ENCODE results near the gene NOS3. TPM values are rescaled to one million over a fixed set of nuclear protein-coding genes. Genes with fewer than 3 reads are reported as not detected.

Gene NOS3
- total RNA-seq, 2 donors from 2014 or later = 2.7 to 5.4 TPM

DNA sequence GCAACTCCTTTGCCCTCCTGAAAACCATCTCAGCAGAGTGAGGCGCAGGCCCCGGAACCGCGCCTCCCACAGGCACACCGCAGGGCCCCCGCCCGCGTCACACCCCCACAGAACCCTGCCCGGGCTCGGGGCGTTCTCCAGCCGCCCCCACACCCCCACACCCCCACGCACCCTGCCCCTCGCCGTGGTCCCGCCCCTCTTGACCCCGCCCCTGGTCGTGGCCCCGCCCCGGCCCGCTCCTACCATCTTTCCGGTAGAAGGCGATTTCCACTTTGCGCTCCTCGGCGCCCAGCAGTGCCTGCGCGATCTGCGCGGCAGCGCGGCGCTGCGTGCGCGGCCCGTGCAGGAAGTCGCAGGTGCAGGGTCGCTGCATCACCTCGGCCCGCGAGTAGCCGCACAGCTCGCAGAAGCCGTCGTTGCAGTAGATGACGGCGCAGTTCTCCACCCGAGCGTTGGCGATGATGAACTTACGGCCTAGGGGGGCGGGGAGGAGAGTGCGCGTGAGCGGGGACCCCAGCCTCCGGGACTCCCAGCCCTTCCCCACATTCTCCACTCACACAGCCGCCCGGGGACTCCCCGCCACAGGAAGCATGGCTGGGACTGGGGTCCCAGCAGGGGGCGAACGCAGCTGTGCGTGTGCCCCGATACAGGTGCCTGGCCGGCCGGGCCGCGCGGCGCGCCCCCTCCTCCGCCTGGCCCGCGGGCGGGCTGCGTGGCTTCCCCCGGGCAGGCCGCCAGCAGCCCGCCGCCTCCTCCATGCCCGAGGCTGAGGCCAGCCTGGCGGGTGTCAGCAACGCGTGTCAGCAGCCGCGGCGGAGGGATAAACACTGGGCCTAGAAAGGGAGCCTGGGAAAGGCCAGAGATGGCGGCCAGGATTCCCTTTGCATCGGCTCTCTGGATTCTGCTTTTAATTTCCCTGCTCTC, 16.1 kb upstream of the NOS3 start:
- DNase-seq (peak; percentile 66 to 83), ATAC-seq (peak; percentile 74)
- intact Hi-C loops (cut with DNase I, micrococcal nuclease) = no loop called here

- peak; percentile 47 to 49 for DNase-seq
- ATAC-seq = peak; percentile 7
- intact Hi-C loops (cut with DNase I, micrococcal nuclease) = no loop called here
Measured at GRCh38 chr7:150975536-150976319, 15.1 kb upstream of the NOS3 start.

- DNase-seq = peak in 1 of 2 donors; percentile 61
- ATAC-seq = no peak
- intact Hi-C loops (cut with DNase I, micrococcal nuclease) = no loop called here
Measured at GRCh38 chr7:150976529-150977381, 14.1 kb upstream of the NOS3 start.

- ATAC-seq (no peak), DNase-seq (no peak)
- intact Hi-C loops (cut with DNase I, micrococcal nuclease) = no loop called here
Measured at GRCh38 chr7:150977382-150978125, 13.3 kb upstream of the NOS3 start.

DNA sequence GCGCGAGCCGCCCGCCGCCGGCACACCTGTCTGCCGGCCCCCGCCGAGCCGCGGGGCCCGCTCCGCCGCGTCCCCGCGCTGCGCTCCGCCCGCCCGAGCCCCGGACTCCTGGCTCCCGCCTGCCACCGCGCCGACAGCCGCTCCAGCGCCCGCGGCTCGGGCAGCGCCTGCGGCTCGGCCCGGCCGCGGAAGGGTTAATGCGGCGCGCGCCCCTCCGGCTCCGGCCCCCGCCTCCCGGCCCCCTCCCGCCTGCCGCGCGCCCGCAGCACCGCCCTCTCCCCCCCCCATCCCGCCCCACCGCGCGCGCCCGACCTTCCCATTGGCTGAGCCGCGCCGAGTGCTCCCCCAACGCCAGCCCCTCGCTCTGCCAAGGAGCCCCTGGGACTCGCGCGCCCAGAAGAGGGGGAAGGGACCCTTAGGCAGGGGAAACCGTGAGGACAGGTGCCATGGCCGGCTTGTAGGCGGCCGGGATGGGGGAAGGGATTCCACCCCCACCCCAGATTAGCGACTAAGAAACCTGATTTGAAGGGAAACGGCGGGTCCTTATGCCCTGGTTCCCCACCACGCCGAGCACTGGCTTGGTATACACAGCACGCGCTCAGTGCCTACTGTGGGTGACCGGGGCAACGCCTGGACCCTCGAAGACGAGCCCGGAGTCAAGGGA, 12.6 kb upstream of the NOS3 start, which contains the start of gene KCNH2:
KCNH2 (minus strand) TSS at position 196 of the 664 bp plus-strand sequence. CDS start 408 bp downstream, outside the sequence.
- no peak for ATAC-seq
- intact Hi-C loops (cut with DNase I, micrococcal nuclease) = no loop called here
- peak; percentile 48 to 66 for DNase-seq

GRCh38 chr7:150979713-150980390, 11.0 kb upstream of the NOS3 start:
- peak; percentile 15 for ATAC-seq
- DNase-seq = peak; percentile 34 to 74
- intact Hi-C loops (cut with DNase I, micrococcal nuclease) = loop anchor here (10.0 kb wide), 2 partner anchors 85 to 195 kb away; no protein-coding TSS in a partner anchor

DNA sequence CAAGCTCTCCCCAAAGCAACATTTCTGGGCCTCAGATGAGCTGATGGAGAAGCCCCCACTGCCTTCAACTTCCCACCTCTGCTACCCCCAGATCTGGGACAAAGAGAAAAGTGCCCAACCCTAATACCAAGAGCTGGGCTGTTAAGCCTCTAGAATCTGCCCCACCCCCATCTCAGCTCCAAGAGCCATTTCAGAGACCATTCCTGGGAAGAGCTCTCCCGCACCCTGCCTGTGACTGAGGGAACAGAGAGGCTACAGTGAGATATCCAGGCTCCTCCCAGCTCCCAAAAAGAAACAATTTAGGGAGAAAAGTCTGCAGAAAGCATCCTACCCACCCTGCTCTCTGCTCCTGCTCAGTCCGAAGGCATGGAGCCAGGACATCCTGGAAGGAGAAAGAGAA, 10.2 kb upstream of the NOS3 start:
- intact Hi-C loops (cut with DNase I, micrococcal nuclease) = loop anchor here (10.0 kb wide), 2 partner anchors 86 to 196 kb away; no protein-coding TSS in a partner anchor
- ATAC-seq = no peak
- DNase-seq = no peak

- intact Hi-C loops (cut with DNase I, micrococcal nuclease) = loop anchor here (10.0 kb wide), 2 partner anchors 87 to 197 kb away; no protein-coding TSS in a partner anchor
- no peak for ATAC-seq
- DNase-seq = no peak
Measured at GRCh38 chr7:150981644-150982043, 9.2 kb upstream of the NOS3 start.

DNA sequence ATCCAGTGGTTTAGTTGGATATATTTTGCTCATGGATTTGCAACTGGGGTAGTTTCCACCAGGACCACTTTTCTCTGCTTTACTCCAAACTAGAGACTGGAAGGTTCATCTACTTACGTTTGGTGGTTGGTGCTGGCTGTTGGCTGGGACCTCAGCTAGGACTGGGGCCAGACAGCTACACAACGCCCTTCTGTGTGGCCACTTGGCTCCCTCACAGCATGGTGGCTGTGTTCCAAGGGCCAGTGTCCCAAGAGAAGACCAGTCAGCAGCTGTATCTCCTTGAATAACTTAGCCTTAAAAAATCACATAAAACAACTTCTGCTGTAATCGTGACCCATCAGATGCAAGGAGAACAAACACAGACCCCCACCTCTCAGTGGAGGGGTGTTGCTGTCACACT, 8.5 kb upstream of the NOS3 start:
- ATAC-seq (no peak), DNase-seq (no peak)
- intact Hi-C loops (cut with DNase I, micrococcal nuclease) = loop anchor here (10.0 kb wide), 2 partner anchors 88 to 198 kb away; no protein-coding TSS in a partner anchor

- intact Hi-C loops (cut with DNase I, micrococcal nuclease) = loop anchor here (10.0 kb wide), 2 partner anchors 89 to 199 kb away; no protein-coding TSS in a partner anchor
- DNase-seq (peak in 1 of 2 donors; percentile 32), ATAC-seq (peak; percentile 31)
Measured at GRCh38 chr7:150983893-150984368, 6.9 kb upstream of the NOS3 start.

DNA sequence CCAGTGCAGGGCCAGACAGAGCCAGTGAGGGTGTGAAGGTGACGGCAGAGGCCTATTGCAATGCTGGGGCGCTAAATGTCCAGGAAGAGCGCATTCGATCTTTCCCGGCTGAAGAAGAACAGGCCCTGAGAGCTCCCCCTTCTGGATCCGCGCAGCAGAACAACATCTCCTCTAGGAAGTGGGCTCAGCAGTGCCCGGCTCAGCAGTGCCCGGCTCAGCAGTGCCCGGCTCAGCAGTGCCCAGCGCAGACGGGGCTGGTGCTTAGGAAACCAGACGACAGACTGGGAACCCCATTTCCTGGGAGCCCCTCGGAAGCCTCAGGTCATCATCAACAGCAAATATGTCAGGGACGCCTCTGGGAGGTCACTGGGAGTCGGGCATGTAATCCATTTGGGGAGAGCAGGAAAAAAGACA, 4.7 kb upstream of the NOS3 start:
- ATAC-seq (peak; percentile 75), DNase-seq (peak; percentile 58 to 77)
- intact Hi-C loops (cut with DNase I, micrococcal nuclease) = loop anchor here (2.0 to 10.0 kb wide), 3 partner anchors 87 to 201 kb away; no protein-coding TSS in a partner anchor

DNA sequence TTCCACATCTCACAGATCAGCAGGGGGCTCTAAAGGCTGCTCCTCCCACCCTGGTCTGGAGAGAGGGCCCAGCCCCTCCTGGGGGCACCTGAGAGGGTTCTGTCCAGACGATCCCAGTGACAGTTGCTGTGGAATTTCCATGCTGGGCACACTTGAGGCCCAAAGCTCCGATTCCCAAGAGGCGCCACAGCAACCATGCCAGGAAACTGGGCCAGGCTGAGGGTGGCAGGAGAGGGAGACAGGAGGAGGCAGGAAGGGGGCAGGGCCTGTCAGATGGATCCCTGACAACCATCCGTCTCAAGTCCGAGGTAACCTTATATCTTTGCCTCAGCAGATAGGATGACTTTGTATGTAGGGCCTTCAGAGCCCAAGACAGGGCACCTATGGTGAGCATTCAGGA, 4.3 kb upstream of the NOS3 start:
- intact Hi-C loops (cut with DNase I, micrococcal nuclease) = loop anchor here (2.0 to 10.0 kb wide), 3 partner anchors 88 to 202 kb away; no protein-coding TSS in a partner anchor
- ATAC-seq = no peak

DNA sequence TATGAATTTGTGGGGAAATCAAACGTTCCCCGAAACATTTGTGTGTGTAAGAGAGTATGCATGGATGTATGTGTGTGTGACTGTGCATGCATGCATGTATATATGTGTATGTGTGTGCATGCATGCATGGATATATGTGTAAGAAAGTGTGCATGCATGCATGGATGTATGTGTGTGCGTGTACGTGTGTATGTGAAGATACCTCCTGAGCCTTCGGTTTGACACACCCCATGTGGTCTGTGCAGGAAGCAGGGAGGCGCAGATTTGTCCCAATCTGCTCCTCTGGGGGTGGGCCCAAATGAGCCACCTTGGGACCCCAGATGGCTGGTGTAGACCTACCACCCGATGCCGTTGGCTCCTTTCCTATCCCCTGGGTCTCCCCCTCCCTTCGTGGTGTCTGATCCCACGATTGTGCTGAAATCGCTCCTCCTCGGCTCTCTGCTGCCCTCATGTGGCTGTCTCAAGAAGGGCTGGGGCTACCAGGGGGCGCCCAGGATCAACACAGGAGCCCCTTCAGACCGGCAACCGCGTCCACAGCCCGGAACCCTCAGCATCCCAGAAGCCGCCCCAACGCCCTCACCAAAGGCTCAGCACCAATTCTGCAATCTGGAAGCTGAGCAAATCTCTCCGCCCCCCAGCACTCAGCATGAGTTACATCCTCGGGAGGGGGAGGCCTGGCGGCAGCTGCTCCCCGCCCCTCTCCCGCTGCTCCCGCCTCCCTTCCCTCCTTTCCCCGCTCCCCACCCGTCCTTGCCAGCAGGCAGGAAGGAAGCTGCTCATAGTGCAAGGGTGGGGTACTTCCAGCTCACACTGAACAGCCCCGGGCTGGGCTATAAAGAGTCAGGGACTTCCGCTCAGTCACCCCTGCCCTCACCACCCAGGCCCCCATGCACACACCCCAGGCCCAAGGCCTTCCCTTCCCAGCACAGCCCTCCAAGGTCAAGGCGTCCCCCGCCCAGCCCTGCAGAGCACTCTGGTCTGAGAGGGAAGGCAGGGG, 2.3 kb upstream of the NOS3 start:
- peak; percentile 58 for ATAC-seq
- DNase-seq = peak in 1 of 2 donors; percentile 64
- intact Hi-C loops (cut with DNase I, micrococcal nuclease) = loop anchor here (10.0 kb wide), 2 partner anchors 94 to 204 kb away; no protein-coding TSS in a partner anchor

More for the DNA sequence above, 4.3 kb upstream of the NOS3 start:
- no peak for DNase-seq

DNA sequence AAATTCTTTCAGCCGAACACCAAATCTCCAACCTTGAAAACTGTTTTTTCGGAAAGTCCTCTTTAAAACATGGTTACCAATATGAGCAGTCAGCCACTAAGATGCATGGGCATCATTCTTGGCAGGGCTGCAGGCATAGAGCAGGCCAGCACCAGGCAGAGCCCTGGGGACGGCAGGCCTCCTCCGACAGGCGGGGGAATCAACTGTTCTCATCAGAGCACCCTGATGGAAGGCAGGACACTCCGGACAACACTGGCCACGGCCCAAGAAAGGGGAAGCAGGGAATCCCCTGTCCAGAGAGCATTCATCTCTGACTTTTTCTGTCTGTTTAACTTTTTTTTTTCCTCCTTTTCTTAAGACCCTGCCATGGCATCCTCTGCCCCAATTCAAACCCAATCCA, 1.4 kb upstream of the NOS3 start:
- ATAC-seq = no peak

DNA sequence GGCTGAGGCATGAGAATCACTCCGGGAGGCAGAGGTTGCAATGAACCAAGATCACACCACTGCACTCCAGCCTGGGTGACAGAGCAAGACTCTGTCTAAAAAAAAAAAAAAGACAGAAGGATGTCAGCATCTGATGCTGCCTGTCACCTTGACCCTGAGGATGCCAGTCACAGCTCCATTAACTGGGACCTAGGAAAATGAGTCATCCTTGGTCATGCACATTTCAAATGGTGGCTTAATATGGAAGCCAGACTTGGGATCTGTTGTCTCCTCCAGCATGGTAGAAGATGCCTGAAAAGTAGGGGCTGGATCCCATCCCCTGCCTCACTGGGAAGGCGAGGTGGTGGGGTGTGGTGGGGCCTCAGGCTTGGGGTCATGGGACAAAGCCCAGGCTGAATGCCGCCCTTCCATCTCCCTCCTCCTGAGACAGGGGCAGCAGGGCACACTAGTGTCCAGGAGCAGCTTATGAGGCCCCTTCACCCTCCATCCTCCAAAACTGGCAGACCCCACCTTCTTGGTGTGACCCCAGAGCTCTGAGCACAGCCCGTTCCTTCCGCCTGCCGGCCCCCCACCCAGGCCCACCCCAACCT, 1.3 kb downstream of the NOS3 start:
- intact Hi-C loops (cut with DNase I, micrococcal nuclease) = no loop called here
- ATAC-seq = no peak
- DNase-seq = no peak

More for the DNA sequence above, 1.4 kb upstream of the NOS3 start:
- DNase-seq = no peak
- intact Hi-C loops (cut with DNase I, micrococcal nuclease) = loop anchor here (10.0 kb wide), 2 partner anchors 95 to 205 kb away; no protein-coding TSS in a partner anchor

All from left colon (tissue), 2 donors.